ENCODE measurements around the gene FHL2.
"Not testable (repeated sequence)": the region's sequence is repeated elsewhere in the genome, so short reads cannot be mapped to it uniquely, and the experiment has no call there.

Gene FHL2

GRCh38 chr2:105398336-105399206, at the start of gene FHL2:
Gene FHL2, minus strand, starts transcription at chr2:105399051. Its CDS starts 12,535 bp downstream, at chr2:105386516.
- DNase-seq = peak; percentile 72

- no peak for DNase-seq
Measured at GRCh38 chr2:105447476-105447875, 48.6 kb upstream of the FHL2 start.

GRCh38 chr2:105446501-105446900, 47.6 kb upstream of the FHL2 start:
- DNase-seq = no peak

GRCh38 chr2:105445976-105446375, 47.1 kb upstream of the FHL2 start:
- DNase-seq = no peak

GRCh38 chr2:105445498-105445897, 46.6 kb upstream of the FHL2 start:
- DNase-seq = no peak

GRCh38 chr2:105443617-105444598, 45.1 kb upstream of the FHL2 start:
- DNase-seq = no peak

GRCh38 chr2:105442721-105443120, 43.9 kb upstream of the FHL2 start:
- no peak for DNase-seq

- no peak for DNase-seq
Measured at GRCh38 chr2:105442056-105442455, 43.2 kb upstream of the FHL2 start.

- DNase-seq = no peak
Measured at GRCh38 chr2:105439141-105439540, 40.3 kb upstream of the FHL2 start.

GRCh38 chr2:105438104-105438929, 39.5 kb upstream of the FHL2 start:
- no peak for DNase-seq

- no peak for DNase-seq
Measured at GRCh38 chr2:105437708-105438103, 38.9 kb upstream of the FHL2 start.

GRCh38 chr2:105432749-105433148, 33.9 kb upstream of the FHL2 start:
- DNase-seq = no peak

GRCh38 chr2:105432044-105432399, 33.2 kb upstream of the FHL2 start:
- DNase-seq = no peak

- no peak for DNase-seq
Measured at GRCh38 chr2:105431367-105432043, 32.7 kb upstream of the FHL2 start.

- DNase-seq = no peak
Measured at GRCh38 chr2:105428387-105429018, 29.7 kb upstream of the FHL2 start.

GRCh38 chr2:105427485-105427884, 28.6 kb upstream of the FHL2 start:
- no peak for DNase-seq

- no peak for DNase-seq
Measured at GRCh38 chr2:105426626-105427292, 27.9 kb upstream of the FHL2 start.

GRCh38 chr2:105425936-105426625, 27.2 kb upstream of the FHL2 start:
- DNase-seq = no peak

GRCh38 chr2:105424836-105425235, 26.0 kb upstream of the FHL2 start:
- DNase-seq = not testable (repeated sequence)

- no peak for DNase-seq
Measured at GRCh38 chr2:105422801-105423200, 23.9 kb upstream of the FHL2 start.

Measured in activated naive CD4-positive, alpha-beta T cell treated with Interleukin-2 at 50 U/mL for 16 hours (primary cell).